Stimulated activated CD4-positive, alpha-beta T cell treated with anti-CD3 and anti-CD28 coated beads, Interleukin-1b, Interleukin-23, amount 100 ng/mL, for 4 hours (primary cell): ENCODE data around the gene AKAP3.

Experiments
- DNase-seq, 2 donors: peaks; one replicate each; pipeline ENCODE4 v3.0.0-alpha.2; 2020; ENCODE audit warnings: low read depth in 2 of 2

The AKAP3 gene

DNA sequence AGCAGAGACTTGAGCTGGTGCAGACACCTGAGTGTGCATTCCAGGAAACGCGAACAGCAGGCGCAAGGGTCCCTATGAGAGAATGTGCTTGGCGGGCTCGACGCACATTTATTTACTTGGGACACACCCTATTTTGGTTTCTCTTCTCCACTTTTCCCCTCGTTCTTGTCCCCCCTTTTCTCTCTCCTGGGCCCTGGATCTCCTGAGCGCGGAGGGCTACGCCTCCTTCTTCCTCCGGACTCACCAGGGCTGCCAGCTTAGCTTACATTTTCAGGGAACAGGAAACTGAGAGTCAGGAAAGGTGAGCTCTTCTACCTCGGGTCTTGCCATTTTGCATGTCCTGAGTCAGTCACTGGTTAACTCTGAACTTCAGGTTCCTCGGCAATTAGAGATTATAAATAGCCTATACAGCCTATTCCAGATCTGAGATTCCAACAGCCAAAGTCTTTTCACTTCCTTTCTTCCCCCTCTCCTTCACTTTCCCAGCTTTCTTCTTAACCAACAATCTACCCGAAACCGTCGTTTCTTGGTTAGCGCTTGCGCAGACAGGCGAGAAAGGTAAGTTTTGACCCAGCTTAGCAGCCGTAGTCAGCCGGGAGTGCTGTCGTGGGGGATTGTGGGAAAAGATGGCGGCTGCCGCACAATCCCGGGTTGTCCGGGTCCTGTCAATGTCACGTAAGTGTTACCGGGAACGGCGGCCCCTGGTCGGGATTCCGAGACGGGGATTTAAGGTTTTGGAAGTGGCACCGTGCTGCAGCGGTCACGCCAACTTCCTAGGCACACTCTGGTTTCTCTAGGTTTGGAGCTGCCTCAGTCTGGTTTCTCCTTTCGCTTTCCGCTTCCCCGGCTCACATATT is at the start of gene AKAP3, which contains the start of gene NDUFA9:
Gene AKAP3, minus strand, starts transcription at position 551 of the 857 bp plus-strand sequence. CDS start 10,855 bp downstream, outside the sequence.
Gene NDUFA9, plus strand, starts transcription at position 614 of the 857 bp plus-strand sequence. Its CDS starts 13 bp downstream, at position 627.
- peak; percentile 65 for DNase-seq

DNA sequence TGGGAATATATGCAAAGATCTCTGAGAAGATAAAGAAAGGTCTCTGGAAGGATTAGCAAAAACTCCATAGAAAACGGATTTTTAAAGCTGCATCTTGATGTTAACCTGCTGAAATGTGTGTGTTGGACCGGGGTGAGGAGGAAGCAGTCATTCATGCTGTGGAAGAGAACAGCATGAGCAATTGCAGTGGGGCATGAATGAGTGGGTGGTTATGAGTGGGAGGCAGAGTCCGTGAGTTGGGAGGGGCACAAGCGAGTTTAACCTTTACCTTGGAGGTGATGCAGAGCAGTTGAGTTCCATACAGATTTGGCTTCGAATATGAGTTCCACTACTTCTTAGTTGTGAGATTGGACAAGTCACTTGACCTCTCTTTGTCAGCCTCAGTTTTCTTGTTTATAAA is 41.9 kb upstream of the AKAP3 start:
- no peak for DNase-seq

DNA sequence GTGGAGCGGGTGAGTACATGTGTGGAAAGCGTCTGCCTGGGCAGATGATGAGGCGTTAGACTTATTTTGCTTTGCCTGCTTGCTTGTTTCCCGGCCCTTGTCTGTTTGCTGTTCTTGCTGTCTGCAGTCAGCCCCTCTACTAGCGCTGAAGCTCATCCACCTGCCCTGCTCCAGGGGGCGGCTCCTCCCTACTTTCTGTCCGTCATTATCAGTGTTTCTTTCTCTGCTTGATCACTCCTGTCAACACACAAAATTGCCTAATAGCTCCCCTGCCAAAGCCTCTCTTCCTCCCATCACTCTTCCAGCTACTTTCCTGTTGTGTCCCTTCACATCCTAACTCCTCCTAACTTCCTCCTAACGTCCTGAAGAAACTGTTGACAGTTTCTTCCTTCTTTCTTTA is 36.5 kb upstream of the AKAP3 start:
- DNase-seq, result no peak

DNA sequence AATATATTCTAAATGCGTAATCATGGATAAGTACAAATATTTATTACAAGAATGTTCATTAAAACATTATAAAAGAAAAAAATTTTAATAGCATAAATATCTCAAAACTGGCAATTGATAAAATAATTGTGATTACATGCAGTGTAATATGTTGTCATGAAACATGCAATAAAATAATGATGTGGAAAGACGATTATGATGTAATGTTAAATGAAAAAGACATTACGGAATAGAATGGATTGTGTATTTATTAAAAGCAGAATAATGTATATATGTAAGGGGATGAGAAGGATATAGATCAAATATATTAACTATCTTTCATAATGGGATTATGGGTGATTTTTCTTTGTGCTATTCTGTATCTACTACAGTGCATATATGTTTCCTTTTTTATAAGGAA is 32.9 kb upstream of the AKAP3 start:
- DNase-seq, result no peak

DNA sequence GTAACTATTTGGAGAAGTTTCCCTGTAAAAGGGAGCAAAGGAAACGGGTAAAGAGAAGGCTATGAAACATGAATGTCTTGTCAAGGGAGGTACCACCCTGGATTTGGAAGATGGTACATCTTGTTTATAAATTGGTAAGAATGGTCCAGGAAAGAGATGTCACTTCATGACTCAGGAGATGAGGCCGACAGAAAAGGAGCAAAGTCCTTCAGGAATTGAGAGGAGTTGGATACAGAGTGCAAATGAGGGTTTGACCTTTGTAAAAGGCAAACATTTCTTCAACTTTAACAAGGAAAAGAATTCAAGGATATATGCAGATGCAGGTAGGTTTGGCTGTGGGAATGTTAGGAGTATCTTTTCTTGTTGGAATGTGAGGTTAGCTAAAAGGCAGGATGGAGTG is 30.9 kb upstream of the AKAP3 start:
- DNase-seq, result no peak

DNA sequence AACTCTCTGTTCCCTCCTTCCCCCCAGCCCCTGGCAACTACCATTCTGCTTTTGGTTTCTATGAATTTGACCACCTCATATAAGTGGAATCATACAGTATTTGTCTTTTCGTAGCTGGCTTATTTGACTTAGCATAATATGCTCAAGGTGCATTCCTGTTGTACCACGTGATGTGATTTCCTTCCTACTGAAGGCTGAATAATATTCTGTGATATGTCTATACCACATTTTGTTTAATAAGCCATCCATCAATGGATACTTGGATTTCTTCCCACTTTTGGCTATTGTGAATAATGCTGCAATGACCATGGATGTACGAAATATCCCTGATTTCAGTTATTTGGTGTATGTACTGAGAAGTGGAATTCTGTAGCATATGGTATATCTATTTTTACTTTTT is 16.4 kb upstream of the AKAP3 start:
- DNase-seq, result no peak

DNA sequence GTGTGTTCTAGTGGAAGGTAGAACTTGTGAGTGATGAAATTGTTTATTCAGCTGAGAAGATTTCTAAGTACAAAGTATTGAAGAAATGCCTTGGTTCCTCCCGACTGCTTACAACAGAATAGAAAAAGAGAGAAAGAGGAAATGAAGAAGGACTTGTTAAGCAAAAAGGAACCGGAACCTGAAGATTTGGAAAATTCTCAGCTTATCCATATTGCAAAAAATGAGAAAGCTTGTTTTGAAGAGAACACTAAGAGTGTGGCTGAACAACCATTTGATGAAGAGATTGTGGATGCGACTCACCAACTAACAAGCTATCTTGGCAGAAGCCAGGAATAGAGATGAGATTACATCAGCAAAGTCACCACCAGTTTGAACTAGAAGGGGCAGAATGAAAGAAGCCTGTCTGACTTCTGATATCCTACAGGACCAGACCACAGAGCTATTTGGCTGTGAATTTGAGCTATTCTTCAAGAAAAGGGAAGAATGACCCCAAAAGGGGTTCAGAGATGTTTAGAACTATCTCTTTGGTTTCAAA is 15.2 kb upstream of the AKAP3 start:
- DNase-seq, result no peak

DNA sequence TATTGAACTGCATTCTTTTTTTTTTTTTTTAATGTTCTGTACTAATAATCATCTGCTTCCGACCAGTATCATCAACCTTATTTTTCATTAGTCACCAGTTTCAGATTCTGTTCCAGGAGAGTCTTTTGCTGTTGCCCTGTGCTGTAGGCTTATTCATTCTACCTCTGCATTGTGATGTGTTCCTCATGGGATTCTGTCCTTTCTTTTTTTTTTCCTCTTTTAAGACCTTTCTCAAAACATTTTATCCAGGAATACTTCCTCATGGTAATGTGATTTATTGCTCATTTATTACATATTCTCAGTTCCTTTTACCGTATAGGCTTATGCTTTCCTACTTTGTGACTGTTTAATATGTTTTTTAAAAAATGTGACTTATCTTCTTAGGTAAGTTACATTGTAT is 4.8 kb upstream of the AKAP3 start:
- no peak for DNase-seq

DNA sequence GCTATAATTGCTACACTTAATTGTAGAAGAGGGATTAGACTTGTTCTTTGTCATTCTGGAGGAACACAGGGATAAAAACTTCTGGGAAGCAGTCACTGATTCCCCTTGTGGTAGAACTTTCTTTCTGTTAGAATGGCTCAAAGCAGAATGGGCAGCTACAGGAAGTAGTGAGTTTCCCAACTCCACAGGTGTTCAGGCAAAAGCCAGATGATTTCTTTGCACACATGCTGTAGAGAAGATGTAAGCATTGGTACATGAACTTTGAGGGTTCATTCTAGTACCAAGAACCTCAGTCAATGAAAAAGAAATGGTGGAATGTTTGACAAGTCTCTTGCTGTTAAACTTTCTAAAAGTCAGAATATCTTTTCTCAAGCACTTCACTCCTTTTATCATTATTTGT is 4.4 kb upstream of the AKAP3 start:
- no peak for DNase-seq

DNA sequence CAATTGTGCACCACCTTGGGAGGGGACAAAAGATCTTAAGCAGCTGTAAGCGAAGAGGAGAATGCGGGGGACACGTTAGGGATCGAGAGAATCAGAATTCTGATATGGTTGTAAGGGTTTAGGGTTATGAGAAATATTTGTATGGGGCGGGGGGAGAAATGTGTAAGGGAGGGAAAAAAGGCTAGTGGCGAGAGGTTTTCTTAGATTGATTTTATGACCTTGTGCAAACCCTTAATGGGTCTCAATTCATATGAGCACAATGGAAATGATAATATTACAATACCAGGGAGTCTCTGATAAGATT is 459 bp upstream of the AKAP3 start:
- DNase-seq, result no peak

DNA sequence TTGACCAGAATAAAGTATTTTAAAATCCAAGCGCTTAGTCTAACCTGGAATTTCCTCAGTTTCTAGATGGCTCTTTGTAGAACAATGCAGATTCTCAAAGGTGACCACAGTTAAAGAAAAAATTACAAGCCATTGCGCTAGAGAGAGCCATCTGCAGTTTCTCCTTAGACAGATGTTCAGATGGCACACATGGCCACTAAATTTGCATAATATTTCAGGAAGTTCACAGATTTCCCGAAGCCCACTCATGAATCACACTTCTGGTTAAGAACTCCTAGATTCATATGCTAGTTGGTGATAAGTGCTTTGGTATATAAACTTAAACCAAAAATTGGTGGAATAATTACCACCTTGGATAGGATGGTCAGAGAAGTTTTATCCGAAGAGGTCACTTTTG is 749 bp downstream of the AKAP3 start:
- no peak for DNase-seq

DNA sequence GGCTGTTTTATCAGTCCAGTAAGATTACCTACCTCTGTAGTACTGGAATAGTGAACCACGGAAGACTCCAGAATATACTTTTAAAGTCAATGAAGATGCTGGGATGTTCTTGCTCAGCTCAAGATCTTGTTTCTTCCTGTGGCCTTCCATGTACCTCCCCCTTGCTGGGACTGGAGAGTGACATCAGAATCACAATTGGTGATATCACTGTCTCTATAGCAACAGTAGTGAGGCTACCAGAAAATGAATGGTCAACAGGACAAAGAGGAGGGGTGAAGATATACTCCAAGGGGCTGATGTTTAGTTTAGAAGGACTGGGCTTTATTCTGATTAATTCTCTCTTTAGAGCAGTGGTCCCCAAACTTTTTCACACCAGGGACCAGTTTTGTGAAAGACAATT is 3.8 kb downstream of the AKAP3 start:
- no peak for DNase-seq

DNA sequence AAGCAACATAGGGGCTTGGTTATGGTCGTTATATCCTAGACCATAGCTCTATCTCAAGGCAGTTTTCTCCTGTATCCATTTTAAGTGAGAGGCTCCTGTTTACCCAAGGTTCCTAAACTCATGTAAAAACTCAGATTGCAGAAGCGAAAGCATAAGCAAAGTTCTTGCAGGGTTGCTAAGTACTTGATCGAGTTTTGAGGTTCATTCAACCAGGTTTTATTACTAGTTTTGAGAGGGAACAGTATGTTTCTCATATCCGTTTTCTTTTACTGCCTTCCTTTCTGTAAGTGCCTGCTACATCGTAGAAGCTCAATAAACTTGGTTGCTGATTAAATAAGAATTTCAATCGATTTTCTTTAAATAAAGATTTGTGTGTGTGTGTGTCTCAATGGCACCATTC is 5.1 kb downstream of the AKAP3 start:
- no peak for DNase-seq

DNA sequence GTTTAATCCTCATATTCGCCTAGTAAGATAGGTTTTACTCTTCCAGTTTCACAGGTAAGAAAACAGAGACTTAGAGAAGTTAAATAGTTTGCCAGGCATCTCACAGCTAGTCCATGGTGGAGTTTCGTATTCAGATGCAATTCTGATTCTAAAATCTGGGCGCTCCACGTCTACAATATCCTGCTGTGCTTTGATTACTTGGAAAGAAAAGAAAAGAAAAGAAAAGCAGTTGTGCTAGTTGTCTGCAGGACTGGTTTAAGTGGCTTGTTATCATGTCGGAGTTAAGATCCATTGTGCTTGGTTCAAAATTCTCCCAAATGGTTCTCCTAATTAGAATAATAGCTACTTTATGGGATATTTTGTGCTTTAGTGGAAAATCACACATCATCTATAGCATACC is 18.6 kb downstream of the AKAP3 start:
- DNase-seq, result no peak

DNA sequence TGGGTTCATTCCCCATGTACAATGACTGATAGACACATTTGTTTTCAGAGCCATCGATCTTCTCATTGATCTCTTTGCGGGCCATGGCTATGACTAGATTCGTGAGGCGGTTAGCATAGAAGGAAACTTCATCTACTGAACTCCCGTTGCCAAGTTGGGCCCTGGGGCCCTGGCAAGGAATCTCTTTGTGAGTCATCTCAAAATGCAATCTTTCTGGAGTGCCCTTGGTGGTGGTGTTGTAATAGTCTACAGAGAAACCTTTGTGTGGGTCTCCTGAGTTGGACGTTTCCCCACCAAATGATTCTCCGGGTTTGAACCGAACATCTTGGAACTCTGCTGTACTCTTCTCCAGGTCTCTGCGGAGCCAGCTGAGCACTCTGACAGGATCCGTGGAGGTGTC is 20.4 kb downstream of the AKAP3 start:
- DNase-seq, result no peak

DNA sequence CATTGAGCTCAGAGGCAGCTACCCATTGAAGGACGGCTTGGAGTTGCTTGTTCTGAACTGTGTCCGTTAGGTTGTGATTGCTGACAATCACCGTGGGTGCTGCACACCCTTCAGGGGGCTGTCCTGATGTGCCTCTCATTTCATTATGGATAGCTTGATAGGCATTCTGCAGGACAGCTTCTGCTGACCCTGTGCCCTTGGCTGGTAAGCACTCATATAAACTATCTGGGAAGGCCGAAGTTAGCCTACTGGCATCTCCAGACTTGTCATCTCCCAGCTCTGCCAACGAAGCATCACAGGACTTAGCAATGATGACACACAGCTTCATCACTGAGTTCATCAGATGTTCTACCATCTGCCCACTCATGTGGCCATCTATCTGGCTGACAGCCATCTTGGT is 22.3 kb downstream of the AKAP3 start:
- no peak for DNase-seq

DNA sequence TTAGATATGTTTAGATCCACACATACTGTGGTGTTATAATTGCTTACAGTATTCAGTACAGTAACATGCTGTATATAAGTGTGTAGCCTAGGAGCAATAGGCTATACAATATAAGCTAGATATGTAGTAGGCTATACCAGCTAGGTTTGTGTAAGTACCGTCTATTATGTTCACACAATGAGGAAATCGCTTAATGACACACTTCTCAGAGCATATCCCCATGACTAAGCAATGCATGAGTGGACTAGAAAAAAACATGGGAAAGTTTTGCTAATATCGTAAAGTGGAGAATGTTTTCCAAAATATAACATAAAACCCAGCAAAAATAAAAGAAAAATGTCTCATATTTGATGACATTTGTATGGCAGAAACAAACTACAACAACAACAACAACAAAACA is 27.3 kb downstream of the AKAP3 start:
- DNase-seq, result no peak

DNA sequence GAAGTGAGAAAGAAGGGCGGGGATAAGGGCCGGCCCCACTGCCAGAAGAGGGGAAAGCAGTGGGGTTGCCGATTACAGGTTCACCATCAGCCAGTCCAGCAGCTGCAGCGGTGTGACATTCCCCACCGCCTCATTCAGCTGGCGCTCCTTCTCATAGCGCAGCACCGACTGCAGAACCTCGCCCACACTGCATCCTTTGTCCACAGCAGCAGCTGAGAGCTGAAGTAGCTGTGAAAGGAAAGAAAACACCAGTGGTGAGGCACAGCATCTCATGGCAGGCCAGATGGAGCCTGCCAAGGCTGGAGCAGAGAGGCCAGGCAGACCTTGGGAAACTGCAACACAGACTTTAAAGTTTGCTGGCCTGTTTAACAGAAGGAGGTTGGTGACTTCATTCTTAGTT is 33.2 kb downstream of the AKAP3 start:
- no peak for DNase-seq

DNA sequence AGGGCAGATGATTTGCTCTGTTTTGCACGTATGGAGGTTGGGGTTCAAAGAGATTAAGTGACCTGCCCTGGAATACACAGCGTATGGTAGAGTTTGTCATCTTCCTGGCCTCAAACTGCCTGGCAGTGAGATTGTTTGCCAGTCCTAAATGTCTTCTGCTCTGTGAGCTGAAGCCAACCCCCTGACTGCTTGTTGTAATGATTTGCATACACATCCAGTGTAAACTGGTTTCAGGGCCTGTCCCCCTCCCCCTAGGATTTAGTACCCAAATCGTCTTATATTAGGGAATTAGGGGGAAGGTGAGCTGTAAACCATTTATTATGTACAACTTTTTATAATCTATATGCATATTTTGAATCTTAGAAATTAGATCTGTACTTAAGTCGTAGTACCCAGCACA is 38.4 kb downstream of the AKAP3 start:
- DNase-seq, result no peak

DNA sequence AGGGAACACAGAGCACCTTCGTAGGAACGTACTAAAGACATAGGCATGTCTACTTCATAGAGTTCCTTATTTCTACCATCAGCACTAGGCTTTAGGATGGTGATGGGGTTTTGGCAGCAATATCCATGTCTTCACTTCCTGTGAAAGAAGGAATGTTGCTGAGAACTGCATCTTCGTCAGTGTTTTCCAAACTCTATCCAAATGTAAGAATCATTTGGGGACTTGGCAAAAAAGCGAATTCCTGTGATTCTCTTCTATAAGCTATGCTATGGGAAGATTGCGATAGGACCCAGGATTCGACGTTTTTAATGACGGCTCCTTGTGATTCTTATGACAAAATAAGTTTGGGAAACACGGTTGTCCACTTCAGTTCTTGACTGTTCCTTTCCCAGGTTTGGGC is 39.8 kb downstream of the AKAP3 start:
- DNase-seq, result no peak

DNA sequence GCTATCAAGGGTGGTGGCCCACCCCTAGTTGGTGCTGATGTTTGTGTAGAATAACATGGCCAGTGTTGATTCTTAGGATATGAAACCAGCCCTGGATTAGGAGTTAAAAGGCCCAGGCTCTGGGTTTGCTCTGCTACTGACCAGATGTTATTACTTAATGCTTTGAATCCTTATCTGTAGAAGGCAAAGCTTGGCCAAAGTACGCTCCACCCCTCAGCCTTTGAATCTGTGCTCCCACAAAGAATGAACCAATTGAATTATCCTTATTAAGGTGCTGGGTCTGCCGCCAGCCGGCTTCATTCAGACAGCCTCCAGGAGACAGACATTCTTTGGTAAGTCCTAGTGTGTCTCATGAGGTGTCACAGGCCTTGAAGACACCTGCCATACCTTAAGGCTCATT is 41.8 kb downstream of the AKAP3 start:
- no peak for DNase-seq

DNA sequence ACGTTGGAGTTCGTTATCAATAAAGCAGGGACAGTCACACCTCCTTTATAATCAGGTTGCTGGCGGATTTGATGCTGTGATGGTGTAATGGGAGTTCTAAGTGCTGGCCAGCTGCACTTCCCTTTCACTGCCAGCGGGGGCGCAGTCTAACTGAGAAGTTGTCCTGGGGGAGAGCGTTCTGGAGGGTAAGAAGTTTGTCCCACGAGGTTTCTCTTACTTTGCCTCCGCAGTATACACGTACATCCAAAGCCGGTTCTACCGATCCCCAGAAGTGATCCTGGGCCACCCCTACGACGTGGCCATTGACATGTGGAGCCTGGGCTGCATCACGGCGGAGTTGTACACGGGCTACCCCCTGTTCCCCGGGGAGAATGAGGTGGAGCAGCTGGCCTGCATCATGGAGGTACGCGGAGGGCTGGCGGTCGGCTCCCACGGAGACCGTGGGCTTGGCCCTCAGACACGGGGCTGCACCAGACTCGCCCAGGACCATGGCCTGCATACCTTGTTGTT is 44.1 kb downstream of the AKAP3 start:
- peak; percentile 65 to 72 for DNase-seq

DNA sequence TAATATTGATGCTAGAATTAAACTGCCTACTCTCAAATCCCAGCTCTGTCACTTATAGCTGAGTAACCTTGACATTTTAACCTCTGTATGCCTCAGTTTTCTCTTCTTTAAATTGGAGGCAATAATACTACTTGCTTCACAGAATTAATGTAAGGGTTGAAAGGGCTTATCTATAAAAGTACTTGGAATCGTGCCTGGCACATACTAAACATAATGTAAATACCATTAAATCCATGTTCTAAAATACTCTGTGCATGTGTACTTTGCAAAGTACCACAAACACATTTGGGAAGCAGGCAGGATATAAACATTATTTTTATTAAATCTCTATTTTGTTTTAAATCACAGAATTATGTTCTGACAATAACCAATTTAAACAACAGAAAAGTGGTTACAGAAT is 44.9 kb downstream of the AKAP3 start:
- no peak for DNase-seq

DNA sequence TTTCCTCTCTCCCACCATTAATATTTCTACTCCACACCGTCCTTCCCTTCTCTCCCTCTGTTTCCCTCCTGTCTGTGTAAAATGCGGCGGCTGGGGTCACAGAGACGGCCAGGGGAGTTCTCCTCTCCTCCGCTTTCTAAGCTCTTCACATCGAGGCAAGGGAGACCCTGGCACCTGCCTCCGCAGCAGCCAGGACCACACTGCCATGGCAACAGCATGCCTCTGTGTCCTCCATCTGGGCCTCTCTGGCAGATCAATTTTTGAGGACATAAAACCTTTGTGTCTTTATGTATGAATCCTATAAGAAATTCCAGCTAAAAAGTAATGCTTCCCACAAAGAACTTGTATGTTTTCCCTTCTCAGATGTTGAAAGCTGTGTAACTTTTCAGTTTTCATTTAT is 45.4 kb downstream of the AKAP3 start:
- DNase-seq, result no peak
